K562 (cell line): ENCODE results near the gene ATXN1. TPM values are rescaled to one million over a fixed set of nuclear protein-coding genes. Genes with fewer than 3 reads are reported as not detected.

ENCODE experiments used
- ATAC-seq: fragments of 200-7000 bp; cut with Tn5 transposase; 3 replicates; pipeline ENCODE4 v1.9.1; 2020; ENCODE audit warnings: moderate library complexity
- BruUV-seq: library from RNA; stranded (reverse); fragments of 400-500 nt; replicated peaks from 2 replicates; lab custom pipeline; 2021; lab: Mats Ljungman, UMichigan
- CTCF ChIA-PET: fragments of 300-600 bp; formaldehyde crosslinking; extraction: SDS; loops from one replicate; lab custom pipeline; 2021; ENCODE audit warnings: low intra/inter-chr PET ratio; lab: Yijun Ruan, JAX
- POLR2A ChIA-PET: fragments of 300-600, 350-650 bp; sonication (Branson Sonifier 250); formaldehyde crosslinking; extraction: SDS; loops from one replicate; lab custom pipeline; 2021; ENCODE audit warnings: antibody characterized with exemption, inconsistent platforms; lab: Yijun Ruan, JAX
- DNase-seq, 4 experiments: peaks; one replicate each; pipeline versions ENCODE4 v3.0.0 to v3.0.0-alpha.2; 2011 to 2018; ENCODE audit warnings: low spot score in 3 of 4, mixed read lengths in 3 of 4; ENCODE audit errors: extremely low read depth in 1 of 4
- FAIRE-seq: peaks from 2 replicates; lab custom pipeline; 2011; peaks lifted over from hg19 to GRCh38; lab: Jason Lieb, UNC
- H2AFZ ChIP-seq: 2 replicates; pipeline ENCODE4 v1.6.0; 2011; ENCODE audit warnings: low read depth, low read length, control low read depth, inconsistent platforms
- H3K27ac ChIP-seq: fragments of 200-600 bp; 3 replicates; pipeline ENCODE4 v1.8.0; 2011; ENCODE audit warnings: low read depth, mild to moderate bottlenecking, control low read depth, inconsistent platforms, low read length, moderate library complexity, mixed read lengths; ENCODE audit errors: extremely low read depth
- H3K27me3 ChIP-seq, 2 experiments: fragments of 300-600 bp in 1 of 2; 2 replicates in 1 of 2; 3 replicates in 1 of 2; pipeline versions ENCODE4 v1.6.0 to v1.8.0; 2011; ENCODE audit warnings: inconsistent platforms in 2 of 2, low read length in 2 of 2, mild to moderate bottlenecking in 1 of 2, mixed read lengths in 1 of 2, moderate library complexity in 1 of 2; ENCODE audit not compliant: control insufficient read depth in 2 of 2, insufficient read depth in 2 of 2
- H3K36me3 ChIP-seq: fragments of 300-600 bp; 3 replicates; pipeline ENCODE4 v1.8.0; 2011; ENCODE audit warnings: mild to moderate bottlenecking, low read length, inconsistent platforms; ENCODE audit not compliant: control insufficient read depth, insufficient read depth
- H3K4me1 ChIP-seq, 2 experiments: fragments of 200-600 bp in 1 of 2; replicated peaks in 1 of 2; 2 replicates in 1 of 2; 3 replicates in 1 of 2; pipeline versions ENCODE4 v1.5.1 to v1.8.0; 2011; ENCODE audit warnings: inconsistent platforms in 2 of 2, low read length in 2 of 2, mild to moderate bottlenecking in 1 of 2, mixed read lengths in 1 of 2, moderate library complexity in 1 of 2; ENCODE audit not compliant: control insufficient read depth in 2 of 2, insufficient read depth in 2 of 2
- H3K4me2 ChIP-seq: 2 replicates; pipeline ENCODE4 v1.6.1; 2011; ENCODE audit warnings: low read length, control low read depth, inconsistent platforms, mixed read lengths; ENCODE audit not compliant: insufficient read depth
- H3K4me3 ChIP-seq: fragments of 200-600 bp; sonication (generic), shearing (Covaris generic); 2 replicates; pipeline ENCODE4 v1.5.1; 2016; ENCODE audit warnings: control low read depth, inconsistent platforms
- H3K79me2 ChIP-seq: fragments of 200-600 bp; 3 replicates; pipeline ENCODE4 v1.8.0; 2011; ENCODE audit warnings: low read length, inconsistent platforms; ENCODE audit not compliant: control insufficient read depth, insufficient read depth
- H3K9ac ChIP-seq, 2 experiments: 2 replicates each; pipeline versions ENCODE4 v1.6.0 to v1.6.1; 2011; ENCODE audit warnings: low read depth in 2 of 2, low read length in 2 of 2, control low read depth in 1 of 2, inconsistent platforms in 1 of 2, mild to moderate bottlenecking in 1 of 2, mixed read lengths in 1 of 2; ENCODE audit not compliant: insufficient read depth in 1 of 2
- H3K9me1 ChIP-seq: one replicate; pipeline ENCODE4 v1.6.0; 2011; ENCODE audit warnings: inconsistent platforms, mild to moderate bottlenecking, low read length, moderate library complexity; ENCODE audit not compliant: control insufficient read depth, insufficient read depth
- H3K9me3 ChIP-seq: replicated peaks from 2 replicates; pipeline ENCODE4 v1.5.1; 2011; ENCODE audit warnings: low read depth, low read length, inconsistent platforms; ENCODE audit not compliant: control insufficient read depth, insufficient read depth
- H4K20me1 ChIP-seq: replicated peaks from 2 replicates; pipeline ENCODE4 v1.6.1; 2011; ENCODE audit warnings: low read length, inconsistent platforms, mixed read lengths; ENCODE audit not compliant: control insufficient read depth, insufficient read depth
- CCNT2 ChIP-seq: IDR thresholded peaks from 2 replicates; pipeline ENCODE4 v1.6.1; 2011; ENCODE audit warnings: borderline replicate concordance, low read depth, mild to moderate bottlenecking, moderate library complexity, mixed read lengths, low read length; ENCODE audit not compliant: insufficient read length; ENCODE audit errors: extremely low read depth
- KDM4B ChIP-seq, 2 experiments: fragments of 450-650 bp in 1 of 2; sonication (generic) in 1 of 2; IDR thresholded peaks; 2 replicates each; pipeline ENCODE4 v1.6.1; 2016 to 2017; ENCODE audit warnings: borderline replicate concordance in 2 of 2, antibody characterized with exemption in 1 of 2, low read depth in 1 of 2, mild to moderate bottlenecking in 1 of 2
- MEIS2 ChIP-seq: fragments of 450-650 bp; IDR thresholded peaks from 2 replicates; pipeline ENCODE4 v1.6.1; 2014; ENCODE audit warnings: mild to moderate bottlenecking; ENCODE audit not compliant: partially characterized antibody
- SPI1 ChIP-seq: IDR thresholded peaks from 2 replicates; pipeline ENCODE4 v1.6.1; 2011; ENCODE audit warnings: low read depth, low read length, control low read depth, borderline replicate concordance
- WGBS: fragments of 100-300 bp; shearing (Covaris generic); methylation state at CpG from one replicate; pipeline ENCODE4 v1.1.6; 2016; ENCODE audit warnings: low coverage, mixed read lengths; ENCODE audit not compliant: insufficient coverage; ENCODE audit errors: missing lambda C conversion rate; 5-methylcytosine and 5-hydroxymethylcytosine counted together
- in situ Hi-C: fragments of 300-500 bp; cut with MboI; formaldehyde crosslinking; loops from 4 replicates; pipeline ENCODE4 v1.15.0; 2018; ENCODE audit warnings: inconsistent platforms, mixed read lengths
- intact Hi-C: fragments of 100-400 bp; cut with micrococcal nuclease; formaldehyde crosslinking; loops from 2 replicates; pipeline ENCODE4 v1.14.2; 2022
- polyA plus RNA-seq, 8 experiments: library from polyadenylated mRNA; depleted of rRNA in 4 of 8; stranded (reverse) in 5 of 8; unstranded in 3 of 8; fragments of >200 nt; fragmentation: Nextera tagmentation in 2 of 8; fragmentation: Illumina TruSeq in 1 of 8; extraction: Ambion mirVana in 2 of 8; extraction: Trizol in 1 of 8; gene quantifications; 2 replicates each; pipeline versions ENCODE4 v1.2.1 to v1.2.3, GENCODE V29; 2011 to 2014; ENCODE audit warnings: inconsistent platforms in 1 of 8, missing spikeins in 1 of 8
- total RNA-seq, 7 experiments: library from RNA; depleted of rRNA in 6 of 7; stranded (reverse); fragments of >200 nt in 6 of 7; fragmentation: Illumina TruSeq in 2 of 7; extraction: Trizol in 2 of 7; gene quantifications; 2 replicates each; pipeline versions ENCODE4 v1.2.1 to v1.2.3, GENCODE V29; 2011 to 2021; ENCODE audit warnings: low replicate concordance in 1 of 7
- TF ChIP-seq, protein P1 (sequence below): fragments of 200-800 bp; sonication (Bioruptor generic); IDR thresholded peaks from 2 replicates; pipeline ENCODE4 v1.6.1; 2017; ENCODE audit warnings: missing genetic modification characterization, missing compliant biosample characterization
- TF ChIP-seq, protein P2 (sequence below): fragments of 250-450 bp; sonication (Bioruptor Pico); IDR thresholded peaks from 2 replicates; pipeline ENCODE4 v1.8.0; 2021; ENCODE audit warnings: moderate library complexity, mild to moderate bottlenecking, inconsistent platforms

The ATXN1 gene
- total and polyA plus RNA-seq, 9 of the 15 experiments (the other 6 are each of a cell fraction or from before 2014, with no cell fraction given), result under 0.01 to 1.2 (median 0.58) TPM

DNA sequence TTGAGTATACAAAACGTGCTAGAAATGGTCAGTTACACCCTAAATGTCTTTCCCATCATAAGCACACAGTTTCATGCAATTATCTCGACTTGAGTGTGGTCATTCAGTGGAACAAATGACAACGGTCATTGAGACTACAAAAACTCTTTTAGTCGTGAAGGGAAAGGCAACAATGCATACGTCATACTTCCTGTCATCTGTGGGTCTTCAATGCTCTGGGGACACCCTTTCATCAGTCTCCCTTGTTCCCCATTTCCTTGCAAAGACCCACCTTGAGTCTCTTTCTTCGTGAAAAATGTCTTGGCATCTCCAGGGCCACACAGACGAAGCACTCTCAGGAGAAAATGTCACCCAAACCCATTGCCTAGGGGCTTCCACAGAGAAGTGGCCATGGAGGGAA, 284.4 kb downstream of the ATXN1 start:
- DNase-seq, result no peak
- no peak for ATAC-seq
- intact Hi-C loops (no loop called here), in situ Hi-C loops (no loop called here)
- CTCF ChIA-PET, result no interaction called here
- Histone ChIP-seq H3K9ac (no peak overlapping the region), H3K9me1 (no peaks in the 10 kb centered on the region), H3K36me3 (no peaks in the 10 kb centered on the region), H3K27me3 (peaks cover 0 to 4% of the 10 kb centered on the region in 2 experiments; a peak in 3 of 5 replicates), H2AFZ (no peak overlapping the region), H3K4me1 (no peaks in the 10 kb centered on the region), H3K9me3 (no peaks in the 10 kb centered on the region), H3K27ac (no peak overlapping the region), H4K20me1 (no peaks in the 10 kb centered on the region), H3K79me2 (no peaks in the 10 kb centered on the region), H3K4me3 (no peak overlapping the region), H3K4me2 (no peak overlapping the region)
- FAIRE-seq, result no peak
- BruUV-seq, result no TSS peak
- WGBS, result 2% methylated on average over 7 of the region's 7 CpGs
- POLR2A ChIA-PET, result no interaction called here
- TF ChIP-seq, protein P1, sequence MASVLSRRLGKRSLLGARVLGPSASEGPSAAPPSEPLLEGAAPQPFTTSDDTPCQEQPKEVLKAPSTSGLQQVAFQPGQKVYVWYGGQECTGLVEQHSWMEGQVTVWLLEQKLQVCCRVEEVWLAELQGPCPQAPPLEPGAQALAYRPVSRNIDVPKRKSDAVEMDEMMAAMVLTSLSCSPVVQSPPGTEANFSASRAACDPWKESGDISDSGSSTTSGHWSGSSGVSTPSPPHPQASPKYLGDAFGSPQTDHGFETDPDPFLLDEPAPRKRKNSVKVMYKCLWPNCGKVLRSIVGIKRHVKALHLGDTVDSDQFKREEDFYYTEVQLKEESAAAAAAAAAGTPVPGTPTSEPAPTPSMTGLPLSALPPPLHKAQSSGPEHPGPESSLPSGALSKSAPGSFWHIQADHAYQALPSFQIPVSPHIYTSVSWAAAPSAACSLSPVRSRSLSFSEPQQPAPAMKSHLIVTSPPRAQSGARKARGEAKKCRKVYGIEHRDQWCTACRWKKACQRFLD (CRISPR knock-in tag), result no peak
- TF ChIP-seq, protein P2, sequence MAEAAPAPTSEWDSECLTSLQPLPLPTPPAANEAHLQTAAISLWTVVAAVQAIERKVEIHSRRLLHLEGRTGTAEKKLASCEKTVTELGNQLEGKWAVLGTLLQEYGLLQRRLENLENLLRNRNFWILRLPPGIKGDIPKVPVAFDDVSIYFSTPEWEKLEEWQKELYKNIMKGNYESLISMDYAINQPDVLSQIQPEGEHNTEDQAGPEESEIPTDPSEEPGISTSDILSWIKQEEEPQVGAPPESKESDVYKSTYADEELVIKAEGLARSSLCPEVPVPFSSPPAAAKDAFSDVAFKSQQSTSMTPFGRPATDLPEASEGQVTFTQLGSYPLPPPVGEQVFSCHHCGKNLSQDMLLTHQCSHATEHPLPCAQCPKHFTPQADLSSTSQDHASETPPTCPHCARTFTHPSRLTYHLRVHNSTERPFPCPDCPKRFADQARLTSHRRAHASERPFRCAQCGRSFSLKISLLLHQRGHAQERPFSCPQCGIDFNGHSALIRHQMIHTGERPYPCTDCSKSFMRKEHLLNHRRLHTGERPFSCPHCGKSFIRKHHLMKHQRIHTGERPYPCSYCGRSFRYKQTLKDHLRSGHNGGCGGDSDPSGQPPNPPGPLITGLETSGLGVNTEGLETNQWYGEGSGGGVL (CRISPR knock-in tag), result no peak
- TF ChIP-seq SPI1, result no peak
- no peak for TF ChIP-seq CCNT2
- TF ChIP-seq MEIS2, result no peak
- no peak for TF ChIP-seq KDM4B (IDR thresholded peaks at IDR 0.05; ENCODE audit: borderline replicate concordance in 2 of 2, low read depth in 1 of 2)
